OCI-LY7 (cell line): ENCODE results near the gene SDR39U1. TPM values are rescaled to one million over a fixed set of nuclear protein-coding genes. Genes with fewer than 3 reads are reported as not detected.

Source experiments
- BruUV-seq: library from RNA; stranded (reverse); fragments of 400-500 nt; replicated peaks from 2 replicates; lab custom pipeline; 2021; lab: Mats Ljungman, UMichigan
- CTCF ChIA-PET: fragments of 300-600 bp; sonication (Branson Sonifier 250); formaldehyde crosslinking; loops from one replicate; lab custom pipeline; 2022; ENCODE audit warnings: antibody characterized with exemption; ENCODE audit not compliant: unreplicated experiment; lab: Charles Lee
- POLR2A ChIA-PET: fragments of 300-600 bp; sonication (Branson Sonifier 250); formaldehyde crosslinking; loops from one replicate; lab custom pipeline; 2022; ENCODE audit warnings: antibody characterized with exemption; lab: Charles Lee
- DNase-seq: peaks from one replicate; pipeline ENCODE4 v3.0.0-alpha.2; 2015; ENCODE audit warnings: low spot score
- H2AFZ ChIP-seq: fragments of 200-600 bp; sonication (generic), shearing (Covaris generic); 2 replicates; pipeline ENCODE4 v1.6.1; 2014; ENCODE audit warnings: mild to moderate bottlenecking, antibody characterized with exemption, low read length, moderate library complexity
- H3K27ac ChIP-seq: fragments of 200-600 bp; sonication (generic); 2 replicates; pipeline ENCODE4 v1.5.1; 2014; ENCODE audit warnings: mixed run types, low read depth, mild to moderate bottlenecking, moderate library complexity, low read length, inconsistent platforms; ENCODE audit not compliant: poor library complexity, severe bottlenecking
- H3K36me3 ChIP-seq: fragments of 200-600 bp; sonication (generic); 2 replicates; pipeline ENCODE4 v1.6.1; 2014; ENCODE audit warnings: mild to moderate bottlenecking, antibody characterized with exemption, low read length, moderate library complexity, mixed read lengths; ENCODE audit not compliant: insufficient read depth
- H3K4me1 ChIP-seq: fragments of 200-600 bp; sonication (generic); 2 replicates; pipeline ENCODE4 v1.5.1; 2014; ENCODE audit warnings: mild to moderate bottlenecking, low read length; ENCODE audit not compliant: insufficient read depth, poor library complexity, severe bottlenecking
- H3K4me2 ChIP-seq: fragments of 200-600 bp; sonication (generic); 2 replicates; pipeline ENCODE4 v1.6.1; 2014; ENCODE audit warnings: mild to moderate bottlenecking, low read length
- H3K4me3 ChIP-seq: fragments of 200-600 bp; sonication (generic); 2 replicates; pipeline ENCODE4 v1.5.1; 2014; ENCODE audit warnings: mild to moderate bottlenecking, low read depth, low read length; ENCODE audit not compliant: poor library complexity, severe bottlenecking
- H3K79me2 ChIP-seq: fragments of 200-600 bp; sonication (generic); 2 replicates; pipeline ENCODE4 v1.6.1; 2016; ENCODE audit warnings: low read depth, mild to moderate bottlenecking, low read length, moderate library complexity, mixed read lengths; ENCODE audit not compliant: insufficient read depth
- H3K9me2 ChIP-seq: fragments of 200-600 bp; sonication (generic); 2 replicates; pipeline ENCODE4 v1.6.1; 2016; ENCODE audit warnings: mild to moderate bottlenecking, low read length, mixed read lengths; ENCODE audit not compliant: insufficient read depth
- H3K9me3 ChIP-seq: fragments of 200-600 bp; sonication (generic); 2 replicates; pipeline ENCODE4 v1.6.1; 2014; ENCODE audit warnings: mild to moderate bottlenecking, mixed run types, low read length, mixed read lengths
- H4K20me1 ChIP-seq: fragments of 200-600 bp; sonication (generic); 2 replicates; pipeline ENCODE4 v1.6.1; 2014; ENCODE audit warnings: mild to moderate bottlenecking, antibody characterized with exemption, low read length, moderate library complexity, mixed read lengths; ENCODE audit not compliant: insufficient read depth
- CTCF ChIP-seq: fragments of 200-600 bp; sonication (generic); conservative IDR thresholded peaks from 2 replicates; pipeline ENCODE4 v1.5.1; 2014; ENCODE audit warnings: mild to moderate bottlenecking, antibody characterized with exemption, low read length, moderate library complexity, mixed read lengths
- EZH2phosphoT487 ChIP-seq: fragments of 200-600 bp; sonication (generic); IDR thresholded peaks from 2 replicates; pipeline ENCODE4 v1.6.1; 2018; ENCODE audit warnings: low read depth, borderline replicate concordance, mild to moderate bottlenecking, mixed run types, antibody characterized with exemption, low read length, moderate library complexity, mixed read lengths
- intact Hi-C: fragments of 100-400 bp; cut with micrococcal nuclease; formaldehyde crosslinking; loops from one replicate; pipeline ENCODE4 v1.10.0; 2022; ENCODE audit not compliant: unreplicated experiment
- total RNA-seq, 2 experiments: library from RNA; depleted of rRNA in 1 of 2; stranded (reverse); fragments of >200 nt in 1 of 2; shearing (Covaris generic) in 1 of 2; gene quantifications; 2 replicates each; pipeline ENCODE4 v1.2.3, GENCODE V29; 2014 to 2022

The SDR39U1 gene
- total RNA-seq, 2 experiments from 2014 or later = 51.4 to 103 TPM

GRCh38 chr14:24415421-24416253, 26.9 kb downstream of the SDR39U1 start:
- H3K4me3 ChIP-seq = no peak overlapping the region
- ChIA-PET CTCF (no interaction called here), POLR2A (no interaction called here)
- no peak for TF ChIP-seq EZH2phosphoT487
- no peak for TF ChIP-seq CTCF
- H2AFZ ChIP-seq = no peak overlapping the region
- no peak for DNase-seq
- no TSS peak for BruUV-seq
- no peaks in the 10 kb centered on the region for H3K9me3 ChIP-seq
- H3K36me3 ChIP-seq = no peaks in the 10 kb centered on the region
- no peak overlapping the region for H3K4me2 ChIP-seq
- H3K4me1 ChIP-seq = no peaks in the 10 kb centered on the region
- no peaks in the 10 kb centered on the region for H3K79me2 ChIP-seq
- intact Hi-C loops = no loop called here
- H3K9me2 ChIP-seq = no peaks in the 10 kb centered on the region
- H3K27ac ChIP-seq = no peak overlapping the region
- no peaks in the 10 kb centered on the region for H4K20me1 ChIP-seq

GRCh38 chr14:24414732-24415420, 27.7 kb downstream of the SDR39U1 start:
- TF ChIP-seq CTCF = no peak
- no peak for TF ChIP-seq EZH2phosphoT487
- ChIA-PET POLR2A (interaction anchor here (0.9 to 2.1 kb wide), 3 partner anchors 10 to 52 kb away, joined by 4 to 12 read pairs (median 4); no protein-coding TSS in a partner anchor), CTCF (no interaction called here)
- DNase-seq = no peak
- Histone ChIP-seq H3K4me2 (no peak overlapping the region), H3K27ac (no peak overlapping the region), H3K79me2 (no peaks in the 10 kb centered on the region), H3K9me3 (no peaks in the 10 kb centered on the region), H3K4me3 (no peak overlapping the region), H2AFZ (no peak overlapping the region), H3K36me3 (no peaks in the 10 kb centered on the region), H4K20me1 (no peaks in the 10 kb centered on the region), H3K4me1 (no peaks in the 10 kb centered on the region), H3K9me2 (no peaks in the 10 kb centered on the region)
- intact Hi-C loops = no loop called here
- no TSS peak for BruUV-seq
